ENCODE results near the gene PTPN1. TPM values are rescaled to one million over a fixed set of nuclear protein-coding genes. Genes with fewer than 3 reads are reported as not detected.
A peak's percentile ranks its signal among the peaks of the same experiment; 100 is the strongest.

PTPN1 gene
- total and polyA plus RNA-seq, 2 of the 13 experiments (the other 11 are each of a cell fraction or from before 2014, with no cell fraction given), result 17.7 to 37.2 TPM

DNA sequence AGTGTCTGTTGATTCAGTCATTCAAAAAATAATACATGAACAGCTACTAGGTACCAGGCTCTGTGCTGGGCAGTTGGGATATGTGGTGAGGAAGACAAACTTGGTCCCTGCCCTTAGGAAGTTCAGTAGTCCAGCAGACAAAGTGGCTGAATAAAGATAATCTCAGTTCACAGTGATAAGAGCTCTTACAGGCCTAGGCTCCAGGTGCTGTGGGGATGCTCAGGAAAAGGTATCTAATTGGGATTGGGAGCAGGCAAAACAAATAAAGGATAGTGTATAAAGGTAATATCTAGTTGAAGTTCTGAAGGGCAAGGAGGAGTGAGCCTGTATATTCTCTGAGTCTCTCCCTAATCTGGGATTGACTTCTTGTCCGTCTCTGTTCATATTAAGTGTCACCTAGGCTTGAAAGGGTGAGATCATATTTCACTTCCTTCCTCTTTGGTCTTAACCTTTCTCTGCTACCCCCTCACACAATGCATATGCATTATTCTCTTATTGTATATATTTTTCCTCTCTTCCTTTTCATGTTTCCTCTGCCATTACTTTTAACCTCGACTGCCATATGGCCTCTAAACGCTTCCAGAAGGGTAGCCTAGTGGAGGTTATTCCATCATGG lies 13.5 kb downstream of the PTPN1 start:
- peak; percentile 44 for FAIRE-seq

More for the DNA sequence above, 13.5 kb downstream of the PTPN1 start:
- POLR2A ChIA-PET, result interaction anchor here (0.6 to 1.2 kb wide), 2 partner anchors 11 to 490 kb away, joined by 3 read pairs; no protein-coding TSS in a partner anchor
- no peaks in the 10 kb centered on the region; the same call in 1 of the 2 replicates for H4K20me1 ChIP-seq (ENCODE audit: insufficient read depth, low read length)
- intact Hi-C loops (cut with micrococcal nuclease; ENCODE audit: unreplicated experiment), result no loop called here
- H3K4me2 ChIP-seq (ENCODE audit: low read depth, low read length), result no peak overlapping the region
- in situ Hi-C loops (cut with HindIII; ENCODE audit: extremely low pct_ligation_motif_present, low pct_unique_long_range_greater_than_20kb), result no loop called here
- ATAC-seq, result 0 out of 3 replicates have a peak, but pooled peaks have one; percentile 34
- H3K27ac ChIP-seq (ENCODE audit: extremely low read length, insufficient read depth, low read length), result no peak overlapping the region
- CTCF ChIA-PET (ENCODE audit: low intra/inter-chr PET ratio, low total read pairs), result no interaction called here
- peaks cover 70% of the 10 kb centered on the region for H3K79me2 ChIP-seq (ENCODE audit: insufficient read depth, low read length)
- peaks cover 2 to 7% of the 10 kb centered on the region in 2 experiments; a peak in 1 of 5 replicates for H3K36me3 ChIP-seq (replicated peaks in 1 of 2; ENCODE audit: control insufficient read depth in 1 of 2, insufficient read depth in 2 of 2, low read length in 2 of 2)
- no peak for TF ChIP-seq ZNF343 (CRISPR knock-in tag; IDR thresholded peaks at IDR 0.05)
- TF ChIP-seq, protein P1, sequence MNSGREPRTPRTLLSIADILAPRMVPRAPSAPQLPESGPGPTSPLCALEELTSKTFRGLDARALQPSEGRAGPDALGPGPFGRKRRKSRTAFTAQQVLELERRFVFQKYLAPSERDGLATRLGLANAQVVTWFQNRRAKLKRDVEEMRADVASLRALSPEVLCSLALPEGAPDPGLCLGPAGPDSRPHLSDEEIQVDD (CRISPR knock-in tag; IDR thresholded peaks at IDR 0.05; ENCODE audit: borderline replicate concordance), result no peak
- TF ChIP-seq SCMH1 (CRISPR knock-in tag; IDR thresholded peaks at IDR 0.05; ENCODE audit: borderline replicate concordance), result 0 out of 2 replicates have a peak, but pooled peaks have one; percentile 27
- no peak for TF ChIP-seq U2AF2 (IDR thresholded peaks at IDR 0.05; ENCODE audit: low read depth, low read length)
- TF ChIP-seq ZNF841 (CRISPR knock-in tag; IDR thresholded peaks at IDR 0.05; ENCODE audit: borderline replicate concordance), result no peak
- peak; percentile 36; the same call in 1 of the 2 replicates for TF ChIP-seq PHF21A (CRISPR knock-in tag; IDR thresholded peaks at IDR 0.05)
- TF ChIP-seq ZNF562 (CRISPR knock-in tag; IDR thresholded peaks at IDR 0.05; ENCODE audit: borderline replicate concordance), result no peak
- no peak for TF ChIP-seq ZNF550 (CRISPR knock-in tag; IDR thresholded peaks at IDR 0.05; ENCODE audit: borderline replicate concordance)
- no peak for TF ChIP-seq ZNF7 (CRISPR knock-in tag; IDR thresholded peaks at IDR 0.05)
- no peak for TF ChIP-seq SMARCC2 (IDR thresholded peaks at IDR 0.05)
- no peak for TF ChIP-seq ATRX (CRISPR knock-in tag; IDR thresholded peaks at IDR 0.05; ENCODE audit: borderline replicate concordance)
- TF ChIP-seq PRDM15 (CRISPR knock-in tag; IDR thresholded peaks at IDR 0.05), result no peak
- no peak for TF ChIP-seq NFYB (CRISPR knock-in tag; IDR thresholded peaks at IDR 0.05)
- no peak for TF ChIP-seq DZIP1 (CRISPR knock-in tag; IDR thresholded peaks at IDR 0.05)
- TF ChIP-seq ZFYVE20 (CRISPR knock-in tag; IDR thresholded peaks at IDR 0.05; ENCODE audit: borderline replicate concordance, low read depth), result no peak
- TF ChIP-seq RARA (CRISPR knock-in tag; IDR thresholded peaks at IDR 0.05), result no peak
- H2AFZ ChIP-seq (ENCODE audit: low read length), result no peak overlapping the region
- BruUV-seq (replicated peaks), result no TSS peak
- no peaks in the 10 kb centered on the region for H3K27me3 ChIP-seq (ENCODE audit: control insufficient read depth in 1 of 2, insufficient read depth in 2 of 2, low read length in 2 of 2)
- DNase-seq (ENCODE audit: low spot score), result no peak
- 96% methylated on average over 3 of the region's 3 CpGs for WGBS (ENCODE audit: low lambda C conversion rate)
- no peak overlapping the region for H3K9ac ChIP-seq (ENCODE audit: insufficient read depth, low read depth, low read length)
- H3K9me3 ChIP-seq (ENCODE audit: low read length), result no peaks in the 10 kb centered on the region
- peaks cover 30% of the 10 kb centered on the region for H3K4me1 ChIP-seq (ENCODE audit: insufficient read depth, low read length)
- no peak overlapping the region for H3K4me3 ChIP-seq (replicated peaks in 1 of 3; ENCODE audit: insufficient read depth in 1 of 3, low read depth in 2 of 3, low read length in 3 of 3)
